NB4 (cell line): ENCODE data around the gene ZNF219.

Experiments
- MAX ChIP-seq: IDR thresholded peaks from 2 replicates; pipeline ENCODE4 v1.6.1; 2011; ENCODE audit warnings: low read depth, low read length
- TF ChIP-seq, protein P1 (sequence below): IDR thresholded peaks from one replicate; pipeline ENCODE4 v1.5.1; 2012; ENCODE audit warnings: low read depth, low read length

GRCh38 chr14:21118933-21119332 lies 20.5 kb upstream of the ZNF219 start:
- TF ChIP-seq, protein P1, sequence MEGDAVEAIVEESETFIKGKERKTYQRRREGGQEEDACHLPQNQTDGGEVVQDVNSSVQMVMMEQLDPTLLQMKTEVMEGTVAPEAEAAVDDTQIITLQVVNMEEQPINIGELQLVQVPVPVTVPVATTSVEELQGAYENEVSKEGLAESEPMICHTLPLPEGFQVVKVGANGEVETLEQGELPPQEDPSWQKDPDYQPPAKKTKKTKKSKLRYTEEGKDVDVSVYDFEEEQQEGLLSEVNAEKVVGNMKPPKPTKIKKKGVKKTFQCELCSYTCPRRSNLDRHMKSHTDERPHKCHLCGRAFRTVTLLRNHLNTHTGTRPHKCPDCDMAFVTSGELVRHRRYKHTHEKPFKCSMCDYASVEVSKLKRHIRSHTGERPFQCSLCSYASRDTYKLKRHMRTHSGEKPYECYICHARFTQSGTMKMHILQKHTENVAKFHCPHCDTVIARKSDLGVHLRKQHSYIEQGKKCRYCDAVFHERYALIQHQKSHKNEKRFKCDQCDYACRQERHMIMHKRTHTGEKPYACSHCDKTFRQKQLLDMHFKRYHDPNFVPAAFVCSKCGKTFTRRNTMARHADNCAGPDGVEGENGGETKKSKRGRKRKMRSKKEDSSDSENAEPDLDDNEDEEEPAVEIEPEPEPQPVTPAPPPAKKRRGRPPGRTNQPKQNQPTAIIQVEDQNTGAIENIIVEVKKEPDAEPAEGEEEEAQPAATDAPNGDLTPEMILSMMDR: no peak
- no peak for TF ChIP-seq MAX
